ENCODE results near the gene CLEC4G. TPM values are rescaled to one million over a fixed set of nuclear protein-coding genes. Genes with fewer than 3 reads are reported as not detected.
A peak's percentile ranks its signal among the peaks of the same experiment; 100 is the strongest.

The CLEC4G gene
- total RNA-seq, 1 experiment from 2014 or later = not detected

DNA sequence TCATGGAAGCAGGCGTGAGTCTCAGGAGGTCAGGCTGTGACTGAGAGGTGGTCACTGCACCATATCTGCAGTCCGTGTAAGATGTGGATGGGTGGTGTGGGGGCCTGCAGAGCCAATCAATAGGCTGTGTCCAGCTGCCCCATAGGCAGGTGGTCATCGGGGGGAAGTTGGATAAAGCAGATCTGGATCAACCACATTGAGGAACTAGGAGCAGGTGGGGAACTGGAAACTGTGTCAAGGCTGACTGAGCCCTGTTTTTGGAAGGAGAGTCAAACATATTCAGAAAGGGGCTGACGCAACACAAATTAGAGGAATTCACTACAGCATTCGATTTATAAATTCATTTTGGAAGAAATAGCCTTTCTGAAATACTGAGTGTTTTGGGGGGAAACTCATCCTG is 46.2 kb upstream of the CLEC4G start:
- no peaks in the 10 kb centered on the region for H3K9me2 ChIP-seq (ENCODE audit: insufficient read depth)
- no peak for DNase-seq
- intact Hi-C loops (cut with micrococcal nuclease; ENCODE audit: unreplicated experiment) = no loop called here
- no peak overlapping the region for H3K4me2 ChIP-seq
- no peak overlapping the region for H2AFZ ChIP-seq
- H3K27me3 ChIP-seq (ENCODE audit: insufficient read depth, low read depth) = 0 out of 2 replicates have a peak, but pooled peaks cover 3% of the 10 kb centered on the region
- no peak overlapping the region for H3K4me3 ChIP-seq
- no TSS peak for BruUV-seq (replicated peaks)
- no peak for TF ChIP-seq EZH2 (IDR thresholded peaks at IDR 0.05; ENCODE audit: low read depth)
- TF ChIP-seq, protein P1, sequence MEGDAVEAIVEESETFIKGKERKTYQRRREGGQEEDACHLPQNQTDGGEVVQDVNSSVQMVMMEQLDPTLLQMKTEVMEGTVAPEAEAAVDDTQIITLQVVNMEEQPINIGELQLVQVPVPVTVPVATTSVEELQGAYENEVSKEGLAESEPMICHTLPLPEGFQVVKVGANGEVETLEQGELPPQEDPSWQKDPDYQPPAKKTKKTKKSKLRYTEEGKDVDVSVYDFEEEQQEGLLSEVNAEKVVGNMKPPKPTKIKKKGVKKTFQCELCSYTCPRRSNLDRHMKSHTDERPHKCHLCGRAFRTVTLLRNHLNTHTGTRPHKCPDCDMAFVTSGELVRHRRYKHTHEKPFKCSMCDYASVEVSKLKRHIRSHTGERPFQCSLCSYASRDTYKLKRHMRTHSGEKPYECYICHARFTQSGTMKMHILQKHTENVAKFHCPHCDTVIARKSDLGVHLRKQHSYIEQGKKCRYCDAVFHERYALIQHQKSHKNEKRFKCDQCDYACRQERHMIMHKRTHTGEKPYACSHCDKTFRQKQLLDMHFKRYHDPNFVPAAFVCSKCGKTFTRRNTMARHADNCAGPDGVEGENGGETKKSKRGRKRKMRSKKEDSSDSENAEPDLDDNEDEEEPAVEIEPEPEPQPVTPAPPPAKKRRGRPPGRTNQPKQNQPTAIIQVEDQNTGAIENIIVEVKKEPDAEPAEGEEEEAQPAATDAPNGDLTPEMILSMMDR (conservative IDR thresholded peaks at IDR 0.05) = no peak
- H4K20me1 ChIP-seq (ENCODE audit: insufficient read depth) = no peaks in the 10 kb centered on the region
- peaks cover 17% of the 10 kb centered on the region for H3F3A ChIP-seq (ENCODE audit: insufficient read depth, low read depth)
- ChIA-PET CTCF (interaction anchor here (0.6 kb wide), 1 partner anchor 105 kb away, joined by 4 read pairs; no protein-coding TSS in a partner anchor), POLR2A (ENCODE audit: unreplicated experiment) (no interaction called here)
- peaks cover 18% of the 10 kb centered on the region for H3K4me1 ChIP-seq (replicated peaks; ENCODE audit: insufficient read depth)
- H3K79me2 ChIP-seq (ENCODE audit: low read depth) = no peaks in the 10 kb centered on the region
- H3K9me3 ChIP-seq (ENCODE audit: insufficient read depth, low read depth) = no peaks in the 10 kb centered on the region; the same call in 1 of the 2 replicates
- H3K36me3 ChIP-seq (ENCODE audit: low read depth) = no peaks in the 10 kb centered on the region
- no peak overlapping the region for H3K27ac ChIP-seq

- Histone ChIP-seq H3K9me3 (ENCODE audit: insufficient read depth, low read depth) (no peaks in the 10 kb centered on the region; the same call in 1 of the 2 replicates), H3K4me2 (no peak overlapping the region), H3K4me3 (no peak overlapping the region), H3K79me2 (ENCODE audit: low read depth) (no peaks in the 10 kb centered on the region), H3K4me1 (replicated peaks; ENCODE audit: insufficient read depth) (peaks cover 28% of the 10 kb centered on the region), H4K20me1 (ENCODE audit: insufficient read depth) (no peaks in the 10 kb centered on the region), H3K27me3 (ENCODE audit: insufficient read depth, low read depth) (0 out of 2 replicates have a peak, but pooled peaks cover 3% of the 10 kb centered on the region), H3K27ac (no peak overlapping the region), H3K9me2 (ENCODE audit: insufficient read depth) (no peaks in the 10 kb centered on the region), H3F3A (ENCODE audit: insufficient read depth, low read depth) (peaks cover 18% of the 10 kb centered on the region), H3K36me3 (ENCODE audit: low read depth) (no peaks in the 10 kb centered on the region), H2AFZ (no peak overlapping the region)
- BruUV-seq (replicated peaks) = no TSS peak
- POLR2A ChIA-PET (ENCODE audit: unreplicated experiment) = no interaction called here
- CTCF ChIA-PET = interaction anchor here (0.6 kb wide), 1 partner anchor 24 kb away, joined by 5 read pairs; no protein-coding TSS in a partner anchor
- DNase-seq = no peak
- intact Hi-C loops (cut with micrococcal nuclease; ENCODE audit: unreplicated experiment) = no loop called here
- TF ChIP-seq, protein P1 (conservative IDR thresholded peaks at IDR 0.05) = no peak
- no peak for TF ChIP-seq EZH2 (IDR thresholded peaks at IDR 0.05; ENCODE audit: low read depth)
These were observed 43.9 kb upstream of the CLEC4G start for GRCh38 chr19:7775761-7776160.

- Histone ChIP-seq H3K79me2 (ENCODE audit: low read depth) (no peaks in the 10 kb centered on the region), H3F3A (ENCODE audit: insufficient read depth, low read depth) (peaks cover 7% of the 10 kb centered on the region; the same call in 1 of the 2 replicates), H3K9me3 (ENCODE audit: insufficient read depth, low read depth) (no peaks in the 10 kb centered on the region), H3K4me1 (replicated peaks; ENCODE audit: insufficient read depth) (peaks cover 21% of the 10 kb centered on the region), H4K20me1 (ENCODE audit: insufficient read depth) (no peaks in the 10 kb centered on the region), H3K4me3 (no peak overlapping the region), H3K36me3 (ENCODE audit: low read depth) (no peaks in the 10 kb centered on the region), H3K9me2 (ENCODE audit: insufficient read depth) (no peaks in the 10 kb centered on the region), H2AFZ (no peak overlapping the region), H3K27ac (no peak overlapping the region), H3K4me2 (peak overlapping the region; percentile 44), H3K27me3 (ENCODE audit: insufficient read depth, low read depth) (peaks cover 13% of the 10 kb centered on the region; the same call in 1 of the 2 replicates)
- BruUV-seq (replicated peaks) = no TSS peak
- intact Hi-C loops (cut with micrococcal nuclease; ENCODE audit: unreplicated experiment) = no loop called here
- ChIA-PET POLR2A (ENCODE audit: unreplicated experiment) (no interaction called here), CTCF (interaction anchor here (0.9 kb wide), 1 partner anchor 31 kb away, joined by 3 read pairs; no protein-coding TSS in a partner anchor)
- peak in 1 of 2 experiments; percentile 65 for DNase-seq
- TF ChIP-seq, protein P1 (conservative IDR thresholded peaks at IDR 0.05) = no peak
- TF ChIP-seq EZH2 (IDR thresholded peaks at IDR 0.05; ENCODE audit: low read depth) = no peak
These were observed 41.9 kb upstream of the CLEC4G start for GRCh38 chr19:7773841-7774240.
